PFSK-1 (cell line): ENCODE measurements around the gene EDC3.

Source experiments
- POLR2AphosphoS5 ChIP-seq: IDR thresholded peaks from 2 replicates; pipeline ENCODE4 v1.6.1; 2012; ENCODE audit warnings: low read depth, mild to moderate bottlenecking, control low read depth, low read length, moderate library complexity
- SIN3A ChIP-seq: IDR thresholded peaks from 2 replicates; pipeline ENCODE4 v1.6.1; 2012; ENCODE audit warnings: mild to moderate bottlenecking, low read length, moderate library complexity, borderline replicate concordance; ENCODE audit not compliant: insufficient read depth
- TAF1 ChIP-seq: IDR thresholded peaks from 2 replicates; pipeline ENCODE4 v1.6.1; 2012; ENCODE audit warnings: low read length, control low read depth, borderline replicate concordance; ENCODE audit not compliant: insufficient read depth

DNA sequence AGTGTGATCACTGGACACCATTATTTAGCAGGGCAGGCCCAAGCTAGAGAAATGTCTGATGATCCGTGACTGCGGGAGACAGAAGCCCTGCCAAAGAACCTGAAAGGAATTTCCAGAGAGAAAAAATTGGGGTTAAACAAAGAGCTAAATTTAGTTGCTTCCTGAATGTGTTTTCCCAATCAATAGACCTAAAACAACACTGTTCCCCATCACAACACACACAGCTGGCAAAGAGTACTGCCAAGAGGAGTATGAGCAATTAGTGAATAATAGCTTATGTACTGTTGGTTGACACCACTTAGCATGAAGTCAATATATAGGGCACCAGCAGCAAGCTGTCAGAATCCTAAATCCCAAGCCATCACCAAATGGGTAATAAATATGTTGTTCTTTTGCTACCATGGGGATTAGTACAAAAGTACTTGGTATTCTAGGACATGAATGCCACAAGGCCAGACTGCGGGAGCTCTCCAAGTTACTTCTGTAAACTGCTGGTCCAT, 44.5 kb downstream of the EDC3 start:
- no peak for TF ChIP-seq POLR2AphosphoS5
- TF ChIP-seq TAF1 = no peak
- no peak for TF ChIP-seq SIN3A
